Stomach (tissue), 9 donors: ENCODE data around the gene RIPOR3. TPM values are rescaled to one million over a fixed set of nuclear protein-coding genes. Genes with fewer than 3 reads are reported as not detected.

ENCODE experiments used
- DNase-seq, 2 donors: peaks; one replicate each; pipeline versions ENCODE4 v3.0.0 to v3.0.0-alpha.2; 2013 to 2019
- H3K27ac ChIP-seq, 5 donors: fragments of 200-600 bp in 4 of 5; sonication (generic) in 4 of 5; one replicate each; pipeline ENCODE4 v1.5.1; 2013 to 2019; ENCODE audit warnings: mild to moderate bottlenecking in 1 of 5, moderate library complexity in 1 of 5
- H3K27me3 ChIP-seq, 3 donors: fragments of 200-600 bp; sonication (generic); one replicate each; pipeline ENCODE4 v1.5.1; 2017 to 2019; ENCODE audit warnings: mixed run types in 1 of 3
- H3K36me3 ChIP-seq, 4 donors: fragments of 200-600 bp; sonication (generic); 1 replicate in 3 of 4; 2 replicates in 1 of 4; pipeline ENCODE4 v1.5.1; 2016 to 2019
- H3K4me1 ChIP-seq, 4 donors: fragments of 200-600 bp; sonication (generic); one replicate each; pipeline ENCODE4 v1.5.1; 2016 to 2019
- H3K4me3 ChIP-seq, 4 donors: fragments of 200-600 bp; sonication (generic) in 3 of 4; one replicate each; pipeline ENCODE4 v1.5.1; 2016 to 2019; ENCODE audit warnings: mild to moderate bottlenecking in 1 of 4
- H3K9me3 ChIP-seq, 4 donors: fragments of 200-600 bp; sonication (generic); one replicate each; pipeline ENCODE4 v1.5.1; 2016 to 2019
- CTCF ChIP-seq, 7 experiments: fragments of 450-650 bp in 4 of 7; fragments of 200-600 bp in 3 of 7; sonication (generic) in 3 of 7; IDR thresholded peaks; one replicate each; pipeline ENCODE4 v1.5.1; 2016 to 2019; ENCODE audit warnings: antibody characterized with exemption in 7 of 7, control low read depth in 2 of 7, mild to moderate bottlenecking in 1 of 7
- EP300 ChIP-seq: sonication (generic); formaldehyde crosslinking; IDR thresholded peaks from one replicate; pipeline ENCODE4 v1.6.1; 2017; ENCODE audit warnings: antibody characterized with exemption
- POLR2A ChIP-seq, 4 donors: fragments of 450-650 bp; IDR thresholded peaks; one replicate each; pipeline ENCODE4 v1.6.1; 2016; ENCODE audit warnings: antibody characterized with exemption in 4 of 4, control low read depth in 2 of 4, mild to moderate bottlenecking in 1 of 4, moderate library complexity in 1 of 4
- POLR2AphosphoS5 ChIP-seq, 3 donors: sonication (generic); formaldehyde crosslinking; IDR thresholded peaks; one replicate each; pipeline ENCODE4 v1.6.1; 2016; ENCODE audit warnings: antibody characterized with exemption in 3 of 3
- whole genome bisulfite sequencing, 5 donors: extraction: QIAGEN DNeasy Blood & Tissue Kit in 3 of 5; methylation state at CpG; one replicate each; pipeline versions ENCODE4 v1.1.5 to v1.1.7; 2013 to 2018; 5-methylcytosine and 5-hydroxymethylcytosine counted together
- intact Hi-C: fragments of 100-400 bp; cut with DNase I; formaldehyde crosslinking; loops from one replicate; pipeline ENCODE4 v1.15.1; 2023; ENCODE audit warnings: low total_unique reads
- polyA plus RNA-seq, 3 donors: library from polyadenylated mRNA; stranded (reverse); fragments of 200-250 nt; gene quantifications; one replicate each; pipeline ENCODE4 v1.2.3, GENCODE V29; 2013
- total RNA-seq, 5 donors: library from RNA; depleted of rRNA; stranded (reverse); fragments of >200 nt; gene quantifications; one replicate each; pipeline versions ENCODE4 v1.1.0 to v1.2.3, GENCODE V29; 2014 to 2016
- donor health status: healthy with polysubstance abuse.
- donor health status: Bipolar disorder and iron deficiency.
- donor health status: healthy.

RIPOR3 gene
- total and polyA plus RNA-seq, 8 donors = 4.4 to 61.1 (median 8.2) TPM

- Histone ChIP-seq H3K9me3 (no peaks in the 10 kb centered on the region), H3K27me3 (no peaks in the 10 kb centered on the region), H3K4me3 (no peak overlapping the region), H3K36me3 (peaks cover 54 to 100% (median 100%) of the 10 kb centered on the region in 4 donors), H3K27ac (no peak overlapping the region), H3K4me1 (peaks cover 0 to 13% (median 2%) of the 10 kb centered on the region in 4 donors)
- whole genome bisulfite sequencing, 5 donors = 85 to 92% (median 89%) methylated on average over 26 of the region's 26 CpGs
- no peak for TF ChIP-seq EP300
- TF ChIP-seq CTCF (IDR thresholded peaks at IDR 0.05) = no peak
- no peak for TF ChIP-seq POLR2AphosphoS5 (IDR thresholded peaks at IDR 0.05)
- TF ChIP-seq POLR2A (IDR thresholded peaks at IDR 0.05) = no peak
- intact Hi-C loops = no loop called here
- no peak for DNase-seq
Observed at GRCh38 chr20:50582591-50583234, 108.6 kb downstream of the RIPOR3 start.

- H3K4me3 ChIP-seq = no peak overlapping the region
- intact Hi-C loops = no loop called here
- no peak for TF ChIP-seq EP300
- no peak for TF ChIP-seq POLR2A (IDR thresholded peaks at IDR 0.05)
- no peak for TF ChIP-seq POLR2AphosphoS5 (IDR thresholded peaks at IDR 0.05)
- TF ChIP-seq CTCF (IDR thresholded peaks at IDR 0.05) = no peak
- H3K36me3 ChIP-seq = peaks cover 49 to 100% (median 100%) of the 10 kb centered on the region in 4 donors
- DNase-seq = no peak
- 67 to 83% (median 80%) methylated on average over 6 of the region's 6 CpGs for whole genome bisulfite sequencing, 5 donors
- H3K9me3 ChIP-seq = no peaks in the 10 kb centered on the region
- H3K27ac ChIP-seq = no peak overlapping the region
- H3K27me3 ChIP-seq = no peaks in the 10 kb centered on the region
- H3K4me1 ChIP-seq = peaks cover 0 to 15% (median 7%) of the 10 kb centered on the region in 4 donors
Observed at GRCh38 chr20:50582092-50582491, 109.2 kb downstream of the RIPOR3 start.

GRCh38 chr20:50580842-50581544, 110.3 kb downstream of the RIPOR3 start:
- WGBS, 5 donors = 90 to 94% (median 92%) methylated on average over 21 of the region's 21 CpGs
- H3K36me3 ChIP-seq = peaks cover 42 to 97% (median 94%) of the 10 kb centered on the region in 4 donors

More at GRCh38 chr20:50580842-50581544, 110.3 kb downstream of the RIPOR3 start:
- Histone ChIP-seq H3K27ac (no peak overlapping the region), H3K4me3 (no peak overlapping the region), H3K27me3 (no peaks in the 10 kb centered on the region), H3K9me3 (no peaks in the 10 kb centered on the region), H3K4me1 (peaks cover 1 to 26% (median 12%) of the 10 kb centered on the region in 4 donors)
- no peak for DNase-seq
- intact Hi-C loops = no loop called here
- TF ChIP-seq POLR2AphosphoS5 (IDR thresholded peaks at IDR 0.05) = no peak
- no peak for TF ChIP-seq EP300
- no peak for TF ChIP-seq CTCF (IDR thresholded peaks at IDR 0.05)
- TF ChIP-seq POLR2A (IDR thresholded peaks at IDR 0.05) = no peak
